PC-9 (cell line): ENCODE data around the gene C12orf57. TPM values are rescaled to one million over a fixed set of nuclear protein-coding genes. Genes with fewer than 3 reads are reported as not detected.

Experiments
- BruUV-seq: library from RNA; stranded (reverse); fragments of 400-500 nt; replicated peaks from 2 replicates; lab custom pipeline; 2021; lab: Mats Ljungman, UMichigan
- CTCF ChIA-PET: fragments of 300-600 bp; sonication (Branson Sonifier 250); formaldehyde crosslinking; loops from one replicate; lab custom pipeline; 2022; ENCODE audit warnings: antibody characterized with exemption; lab: Charles Lee
- POLR2A ChIA-PET: fragments of 300-600 bp; sonication (Branson Sonifier 250); formaldehyde crosslinking; loops from one replicate; lab custom pipeline; 2022; ENCODE audit warnings: antibody characterized with exemption; ENCODE audit not compliant: unreplicated experiment; lab: Charles Lee
- DNase-seq, 2 experiments: peaks; one replicate each; pipeline versions ENCODE4 v3.0.0 to v3.0.0-alpha.2; 2015 to 2022; ENCODE audit warnings: mixed read lengths in 1 of 2
- H2AFZ ChIP-seq: fragments of 200-600 bp; sonication (generic); 2 replicates; pipeline ENCODE4 v1.8.1; 2017; ENCODE audit warnings: antibody characterized with exemption
- H3F3A ChIP-seq: fragments of 200-600 bp; sonication (generic); 2 replicates; pipeline ENCODE4 v1.8.1; 2017; ENCODE audit warnings: antibody characterized with exemption, mild to moderate bottlenecking, low read depth; ENCODE audit not compliant: insufficient read depth
- H3K27ac ChIP-seq: fragments of 200-600 bp; sonication (generic); 2 replicates; pipeline ENCODE4 v1.6.1; 2016; ENCODE audit warnings: mixed run types
- H3K27me3 ChIP-seq: fragments of 200-600 bp; sonication (generic); 2 replicates; pipeline ENCODE4 v1.6.1; 2016; ENCODE audit warnings: low read depth, mixed run types; ENCODE audit not compliant: insufficient read depth
- H3K36me3 ChIP-seq: fragments of 200-600 bp; sonication (generic); 2 replicates; pipeline ENCODE4 v1.6.1; 2016; ENCODE audit warnings: low read depth, mixed run types
- H3K4me1 ChIP-seq: fragments of 200-600 bp; sonication (generic); replicated peaks from 2 replicates; pipeline ENCODE4 v1.6.1; 2016; ENCODE audit warnings: mixed run types; ENCODE audit not compliant: insufficient read depth
- H3K4me2 ChIP-seq: fragments of 200-600 bp; sonication (generic); 2 replicates; pipeline ENCODE4 v1.6.1; 2017; ENCODE audit warnings: mixed run types
- H3K4me3 ChIP-seq: fragments of 200-600 bp; sonication (generic); 2 replicates; pipeline ENCODE4 v1.6.1; 2016; ENCODE audit warnings: mixed run types
- H3K79me2 ChIP-seq: fragments of 200-600 bp; sonication (generic); 2 replicates; pipeline ENCODE4 v1.6.1; 2017; ENCODE audit warnings: low read depth, mixed run types
- H3K9me2 ChIP-seq: fragments of 200-600 bp; sonication (generic); 2 replicates; pipeline ENCODE4 v1.8.1; 2017; ENCODE audit warnings: mild to moderate bottlenecking; ENCODE audit not compliant: insufficient read depth
- H3K9me3 ChIP-seq: fragments of 200-600 bp; sonication (generic); 2 replicates; pipeline ENCODE4 v1.8.1; 2016; ENCODE audit warnings: low read depth; ENCODE audit not compliant: insufficient read depth
- H4K20me1 ChIP-seq: fragments of 200-600 bp; sonication (generic); 2 replicates; pipeline ENCODE4 v1.8.1; 2017; ENCODE audit not compliant: insufficient read depth
- CTCF ChIP-seq: fragments of 200-600 bp; sonication (generic); conservative IDR thresholded peaks from 2 replicates; pipeline ENCODE4 v1.6.1; 2017; ENCODE audit warnings: mixed run types, antibody characterized with exemption, mild to moderate bottlenecking, moderate library complexity
- EZH2 ChIP-seq: fragments of 200-600 bp; sonication (generic); IDR thresholded peaks from 2 replicates; pipeline ENCODE4 v1.8.0; 2017; ENCODE audit warnings: antibody characterized with exemption, low read depth
- intact Hi-C: fragments of 100-400 bp; cut with micrococcal nuclease; formaldehyde crosslinking; loops from one replicate; pipeline ENCODE4 v1.10.0; 2022; ENCODE audit not compliant: unreplicated experiment
- total RNA-seq: library from RNA; stranded (reverse); gene quantifications from 2 replicates; pipeline ENCODE4 v1.2.3, GENCODE V29; 2021

The C12orf57 gene
- total RNA-seq, 1 experiment from 2014 or later = 198 TPM

GRCh38 chr12:6945613-6946012, 1.8 kb downstream of the C12orf57 start:
- Histone ChIP-seq H4K20me1 (no peaks in the 10 kb centered on the region), H3K9me3 (no peaks in the 10 kb centered on the region), H3K36me3 (no peaks in the 10 kb centered on the region), H2AFZ (peak overlapping the region; percentile 79; the same call in 1 of the 2 replicates), H3K4me1 (peaks cover 20% of the 10 kb centered on the region), H3K4me3 (peak overlapping the region; percentile 67), H3K79me2 (peaks cover 28% of the 10 kb centered on the region; the same call in 1 of the 2 replicates), H3K9me2 (no peaks in the 10 kb centered on the region), H3K27ac (peak overlapping the region; percentile 69), H3F3A (peaks cover 48% of the 10 kb centered on the region), H3K27me3 (no peaks in the 10 kb centered on the region), H3K4me2 (peak overlapping the region; percentile 82)
- BruUV-seq = no TSS peak
- POLR2A ChIA-PET = interaction anchor here (0.5 to 3.6 kb wide), 20 partner anchors 14 to 1004 kb away, joined by 3 to 54 read pairs (median 6); partner anchors contain the start of genes C1R, LPCAT3, PTMS and SPSB2
- CTCF ChIA-PET = interaction anchor here (0.6 to 4.4 kb wide), 15 partner anchors 16 to 368 kb away, joined by 3 to 47 read pairs (median 7); partner anchors contain the start of genes C1RL, LPCAT3, SPSB2 and USP5
- no peak for DNase-seq
- no peak for TF ChIP-seq CTCF
- no peak for TF ChIP-seq EZH2
- intact Hi-C loops = loop anchor here (1.0 kb wide), 6 partner anchors 17 to 147 kb away; partner anchors contain the start of genes C1R, CDCA3 and LPCAT3

- Histone ChIP-seq H3K4me2 (peak overlapping the region; percentile 82), H3K4me3 (peak overlapping the region; percentile 67), H3K27me3 (no peaks in the 10 kb centered on the region), H2AFZ (peak overlapping the region; percentile 82), H4K20me1 (no peaks in the 10 kb centered on the region), H3K36me3 (no peaks in the 10 kb centered on the region), H3K4me1 (peaks cover 20% of the 10 kb centered on the region), H3K79me2 (peaks cover 28% of the 10 kb centered on the region; the same call in 1 of the 2 replicates), H3K9me2 (no peaks in the 10 kb centered on the region), H3F3A (peaks cover 44% of the 10 kb centered on the region), H3K9me3 (no peaks in the 10 kb centered on the region), H3K27ac (peak overlapping the region; percentile 69)
- ChIA-PET CTCF (interaction anchor here (0.6 to 4.4 kb wide), 13 partner anchors 15 to 368 kb away, joined by 3 to 47 read pairs (median 6); partner anchors contain the start of genes LPCAT3, SPSB2 and USP5), POLR2A (interaction anchor here (0.5 to 3.6 kb wide), 31 partner anchors 13 to 1444 kb away, joined by 3 to 54 read pairs (median 6); partner anchors contain the start of genes C1R, CLSTN3, LPAR5 and LPCAT3)
- TF ChIP-seq CTCF (0 out of 2 replicates have a peak, but pooled peaks have one; percentile 26), EZH2 (no peak)
- DNase-seq = peak; percentile 98 to 100
- BruUV-seq = no TSS peak
- intact Hi-C loops = loop anchor here (1.0 kb wide), 6 partner anchors 16 to 146 kb away; partner anchors contain the start of genes C1R, CDCA3 and LPCAT3
Observed at GRCh38 chr12:6946033-6946919, 2.5 kb downstream of the C12orf57 start.

GRCh38 chr12:6946920-6947374, 3.1 kb downstream of the C12orf57 start:
- ChIA-PET POLR2A (interaction anchor here (0.5 to 1.5 kb wide), 5 partner anchors 74 to 839 kb away, joined by 3 to 16 read pairs (median 7); partner anchors contain the start of genes CLSTN3 and SPSB2), CTCF (interaction anchor here (0.5 to 4.4 kb wide), 7 partner anchors 15 to 161 kb away, joined by 4 to 47 read pairs (median 9); partner anchors contain the start of genes LPCAT3 and SPSB2)
- Histone ChIP-seq H3K27ac (no peak overlapping the region), H3K27me3 (no peaks in the 10 kb centered on the region), H3K4me3 (peak overlapping the region; percentile 67), H3K9me2 (no peaks in the 10 kb centered on the region), H3K4me1 (peaks cover 20% of the 10 kb centered on the region), H2AFZ (peak overlapping the region; percentile 82), H3K79me2 (peaks cover 28% of the 10 kb centered on the region; the same call in 1 of the 2 replicates), H3K4me2 (peak overlapping the region; percentile 82), H3K36me3 (no peaks in the 10 kb centered on the region), H4K20me1 (no peaks in the 10 kb centered on the region), H3F3A (peaks cover 44% of the 10 kb centered on the region), H3K9me3 (no peaks in the 10 kb centered on the region)
- intact Hi-C loops = loop anchor here (1.0 kb wide), 6 partner anchors 15 to 145 kb away; partner anchors contain the start of genes C1R, CDCA3 and LPCAT3
- BruUV-seq = no TSS peak
- no peak for DNase-seq
- TF ChIP-seq CTCF (0 out of 2 replicates have a peak, but pooled peaks have one; percentile 6), EZH2 (no peak)
